HepG2 (cell line): Measurements from ENCODE around the gene SYT15B.
"Not testable (repeated sequence)": the region's sequence is repeated elsewhere in the genome, so short reads cannot be mapped to it uniquely, and the experiment has no call there.

ENCODE experiments used
- FOSL1 ChIP-seq: sonication (generic); formaldehyde crosslinking; IDR thresholded peaks from 2 replicates; pipeline ENCODE4 v1.9.0; 2021; ENCODE audit warnings: missing genetic modification reagents, borderline replicate concordance
- HNRNPLL ChIP-seq: fragments of 200-400 bp; formaldehyde crosslinking; IDR thresholded peaks from 2 replicates; pipeline ENCODE4 v1.6.1; 2017; ENCODE audit warnings: mild to moderate bottlenecking, low read depth, low read length; ENCODE audit not compliant: poor library complexity, severe bottlenecking
- POLR2A ChIP-seq, 2 experiments: IDR thresholded peaks; 2 replicates each; pipeline ENCODE4 v1.6.1; 2011; ENCODE audit warnings: low read depth in 2 of 2, low read length in 2 of 2, mild to moderate bottlenecking in 1 of 2, moderate library complexity in 1 of 2; ENCODE audit not compliant: insufficient read depth in 1 of 2
- RXRA ChIP-seq: sonication (generic); formaldehyde crosslinking; IDR thresholded peaks from 2 replicates; pipeline ENCODE4 v1.5.1; 2020; ENCODE audit warnings: missing genetic modification reagents
- ZZZ3 ChIP-seq: sonication (generic); formaldehyde crosslinking; IDR thresholded peaks from 2 replicates; pipeline ENCODE4 v1.4.0; 2020; ENCODE audit warnings: missing genetic modification reagents, mild to moderate bottlenecking, borderline replicate concordance
- TF ChIP-seq, protein P1 (sequence below): sonication (generic); formaldehyde crosslinking; IDR thresholded peaks from 2 replicates; pipeline ENCODE4 v1.5.0; 2020; ENCODE audit warnings: mild to moderate bottlenecking, missing genetic modification reagents, moderate library complexity
- TF ChIP-seq, protein P2 (sequence below): fragments of 450-650 bp; IDR thresholded peaks from 2 replicates; pipeline ENCODE4 v1.6.1; 2017; ENCODE audit warnings: mild to moderate bottlenecking

DNA sequence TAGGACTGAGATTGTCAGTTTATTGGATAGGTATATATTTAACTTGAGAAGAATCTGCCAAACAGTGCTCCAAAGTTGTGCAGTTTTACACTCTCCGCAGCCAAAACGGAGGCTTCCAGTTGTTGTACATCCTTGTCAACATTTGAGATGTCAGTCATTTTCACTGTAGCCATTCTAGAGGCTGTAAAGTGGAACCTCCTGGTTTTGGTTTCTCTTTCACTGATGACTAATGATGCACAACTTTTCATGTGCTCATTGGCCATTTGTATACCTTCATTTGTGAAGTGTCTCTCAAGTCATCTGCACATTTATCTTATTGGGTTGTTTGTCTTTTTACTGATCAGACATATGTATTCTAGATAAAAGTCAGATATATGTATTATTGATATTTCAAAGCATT lies 22.5 kb downstream of the SYT15B start:
- TF ChIP-seq, protein P1, sequence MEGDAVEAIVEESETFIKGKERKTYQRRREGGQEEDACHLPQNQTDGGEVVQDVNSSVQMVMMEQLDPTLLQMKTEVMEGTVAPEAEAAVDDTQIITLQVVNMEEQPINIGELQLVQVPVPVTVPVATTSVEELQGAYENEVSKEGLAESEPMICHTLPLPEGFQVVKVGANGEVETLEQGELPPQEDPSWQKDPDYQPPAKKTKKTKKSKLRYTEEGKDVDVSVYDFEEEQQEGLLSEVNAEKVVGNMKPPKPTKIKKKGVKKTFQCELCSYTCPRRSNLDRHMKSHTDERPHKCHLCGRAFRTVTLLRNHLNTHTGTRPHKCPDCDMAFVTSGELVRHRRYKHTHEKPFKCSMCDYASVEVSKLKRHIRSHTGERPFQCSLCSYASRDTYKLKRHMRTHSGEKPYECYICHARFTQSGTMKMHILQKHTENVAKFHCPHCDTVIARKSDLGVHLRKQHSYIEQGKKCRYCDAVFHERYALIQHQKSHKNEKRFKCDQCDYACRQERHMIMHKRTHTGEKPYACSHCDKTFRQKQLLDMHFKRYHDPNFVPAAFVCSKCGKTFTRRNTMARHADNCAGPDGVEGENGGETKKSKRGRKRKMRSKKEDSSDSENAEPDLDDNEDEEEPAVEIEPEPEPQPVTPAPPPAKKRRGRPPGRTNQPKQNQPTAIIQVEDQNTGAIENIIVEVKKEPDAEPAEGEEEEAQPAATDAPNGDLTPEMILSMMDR (CRISPR knock-in tag), result not testable (repeated sequence)
- not testable (repeated sequence) for TF ChIP-seq ZZZ3 (CRISPR knock-in tag); FOSL1 (CRISPR knock-in tag); RXRA (CRISPR knock-in tag); POLR2A (IDR thresholded peaks at IDR 0.05; ENCODE audit: insufficient read depth in 1 of 2, low read depth in 2 of 2, low read length in 2 of 2); HNRNPLL
- TF ChIP-seq, protein P2, sequence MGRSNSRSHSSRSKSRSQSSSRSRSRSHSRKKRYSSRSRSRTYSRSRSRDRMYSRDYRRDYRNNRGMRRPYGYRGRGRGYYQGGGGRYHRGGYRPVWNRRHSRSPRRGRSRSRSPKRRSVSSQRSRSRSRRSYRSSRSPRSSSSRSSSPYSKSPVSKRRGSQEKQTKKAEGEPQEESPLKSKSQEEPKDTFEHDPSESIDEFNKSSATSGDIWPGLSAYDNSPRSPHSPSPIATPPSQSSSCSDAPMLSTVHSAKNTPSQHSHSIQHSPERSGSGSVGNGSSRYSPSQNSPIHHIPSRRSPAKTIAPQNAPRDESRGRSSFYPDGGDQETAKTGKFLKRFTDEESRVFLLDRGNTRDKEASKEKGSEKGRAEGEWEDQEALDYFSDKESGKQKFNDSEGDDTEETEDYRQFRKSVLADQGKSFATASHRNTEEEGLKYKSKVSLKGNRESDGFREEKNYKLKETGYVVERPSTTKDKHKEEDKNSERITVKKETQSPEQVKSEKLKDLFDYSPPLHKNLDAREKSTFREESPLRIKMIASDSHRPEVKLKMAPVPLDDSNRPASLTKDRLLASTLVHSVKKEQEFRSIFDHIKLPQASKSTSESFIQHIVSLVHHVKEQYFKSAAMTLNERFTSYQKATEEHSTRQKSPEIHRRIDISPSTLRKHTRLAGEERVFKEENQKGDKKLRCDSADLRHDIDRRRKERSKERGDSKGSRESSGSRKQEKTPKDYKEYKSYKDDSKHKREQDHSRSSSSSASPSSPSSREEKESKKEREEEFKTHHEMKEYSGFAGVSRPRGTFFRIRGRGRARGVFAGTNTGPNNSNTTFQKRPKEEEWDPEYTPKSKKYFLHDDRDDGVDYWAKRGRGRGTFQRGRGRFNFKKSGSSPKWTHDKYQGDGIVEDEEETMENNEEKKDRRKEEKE, result not testable (repeated sequence)
